GM18505 (cell line): ENCODE data around the gene SEPHS1.
"Not testable (repeated sequence)": the region's sequence is repeated elsewhere in the genome, so short reads cannot be mapped to it uniquely, and the experiment has no call there.

Experiments used
- ATAC-seq: cut with Tn5 transposase; IDR thresholded peaks from one replicate; pipeline ENCODE4 v1.9.1; 2021; ENCODE audit not compliant: unreplicated experiment
- POLR2A ChIP-seq: IDR thresholded peaks from 4 replicates; pipeline ENCODE4 v1.6.1; 2011; ENCODE audit warnings: borderline replicate concordance; ENCODE audit not compliant: insufficient read depth, insufficient read length; ENCODE audit errors: extremely low read depth

The SEPHS1 gene, protein sequence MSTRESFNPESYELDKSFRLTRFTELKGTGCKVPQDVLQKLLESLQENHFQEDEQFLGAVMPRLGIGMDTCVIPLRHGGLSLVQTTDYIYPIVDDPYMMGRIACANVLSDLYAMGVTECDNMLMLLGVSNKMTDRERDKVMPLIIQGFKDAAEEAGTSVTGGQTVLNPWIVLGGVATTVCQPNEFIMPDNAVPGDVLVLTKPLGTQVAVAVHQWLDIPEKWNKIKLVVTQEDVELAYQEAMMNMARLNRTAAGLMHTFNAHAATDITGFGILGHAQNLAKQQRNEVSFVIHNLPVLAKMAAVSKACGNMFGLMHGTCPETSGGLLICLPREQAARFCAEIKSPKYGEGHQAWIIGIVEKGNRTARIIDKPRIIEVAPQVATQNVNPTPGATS

GRCh38 chr10:13348216-13349017, at the start of gene SEPHS1:
Gene SEPHS1 (minus strand): TSS chr10:13348293. CDS start chr10:13344950, 3,343 bp downstream.
- peak; percentile 40 for TF ChIP-seq POLR2A
- peak; percentile 52 for ATAC-seq

DNA sequence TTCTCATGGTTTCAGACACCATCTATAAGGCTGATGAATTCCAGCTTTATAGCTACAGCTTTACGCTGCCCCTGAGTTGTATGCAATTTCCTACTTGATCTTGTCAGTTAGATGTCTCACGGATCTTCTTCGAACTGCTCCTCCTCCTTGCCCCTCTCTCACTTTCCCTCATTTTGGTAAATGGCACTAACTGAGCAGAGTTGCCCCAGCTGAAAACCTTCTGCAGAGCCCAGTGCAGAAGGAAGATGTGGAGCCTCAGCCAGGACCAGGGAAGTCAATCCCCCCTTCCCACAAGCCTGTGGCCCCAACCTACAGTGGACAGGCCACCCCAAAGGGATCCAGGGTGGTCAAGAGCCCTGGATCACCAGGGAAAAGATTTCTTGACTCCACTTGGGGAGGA, 49.0 kb upstream of the SEPHS1 start:
- TF ChIP-seq POLR2A = no peak
- ATAC-seq = no peak

DNA sequence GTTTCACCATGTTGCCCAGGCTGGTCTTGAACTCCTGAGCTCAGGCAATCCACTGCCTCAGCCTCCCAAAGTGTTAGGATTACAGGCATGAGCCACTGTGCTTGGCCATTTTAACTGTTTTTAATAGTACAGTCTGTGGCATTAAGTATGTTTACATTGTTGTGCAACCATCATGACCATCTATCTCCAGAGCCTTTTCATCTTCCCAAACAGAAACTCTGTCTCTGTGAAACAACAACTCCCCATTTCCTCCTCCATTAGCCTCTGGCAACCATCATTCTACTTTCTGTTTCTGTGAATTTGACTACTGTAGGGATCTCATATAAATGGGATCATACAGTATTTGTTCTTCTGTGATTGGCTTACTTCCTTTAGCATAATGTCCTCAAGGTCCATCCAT, 48.3 kb upstream of the SEPHS1 start:
- ATAC-seq = no peak
- no peak for TF ChIP-seq POLR2A

DNA sequence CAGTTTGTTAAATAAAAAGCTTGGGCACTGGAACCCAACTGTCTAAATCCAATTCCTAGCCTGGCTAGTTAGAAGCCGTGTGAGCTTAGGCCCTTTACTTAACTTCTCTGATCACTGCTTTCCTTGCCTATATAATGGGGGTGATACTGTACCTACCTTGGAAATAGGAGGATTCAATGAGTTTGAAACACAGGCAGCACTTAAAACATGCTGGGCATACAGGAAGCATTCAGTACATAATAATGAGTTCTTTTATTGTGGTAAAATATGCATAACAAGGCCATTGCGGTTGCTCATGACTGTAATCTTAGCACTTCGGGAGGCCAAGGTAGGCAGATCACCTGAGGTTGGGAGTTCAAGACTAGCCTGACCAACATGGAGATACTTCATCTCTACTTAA, 47.4 kb upstream of the SEPHS1 start:
- no peak for ATAC-seq
- no peak for TF ChIP-seq POLR2A

DNA sequence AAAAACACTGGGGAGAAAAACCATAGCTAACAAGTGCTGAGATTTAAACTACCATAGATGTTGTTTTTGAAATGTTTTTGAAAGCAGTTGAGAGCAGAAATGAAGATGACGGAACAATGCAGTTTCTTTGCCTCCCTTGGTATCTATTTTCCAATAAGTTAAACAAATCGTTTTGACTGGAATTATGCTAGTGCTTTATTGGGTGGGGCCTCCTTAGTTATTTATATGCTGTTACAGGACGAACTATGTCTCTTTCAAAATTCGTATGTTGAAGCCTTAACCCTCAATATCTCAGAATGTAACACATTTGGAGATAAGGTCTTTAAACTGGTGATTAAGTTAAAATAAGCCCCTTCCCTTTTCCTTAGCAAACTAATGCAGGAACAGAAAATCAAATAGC, 45.5 kb upstream of the SEPHS1 start:
- no peak for TF ChIP-seq POLR2A
- no peak for ATAC-seq

DNA sequence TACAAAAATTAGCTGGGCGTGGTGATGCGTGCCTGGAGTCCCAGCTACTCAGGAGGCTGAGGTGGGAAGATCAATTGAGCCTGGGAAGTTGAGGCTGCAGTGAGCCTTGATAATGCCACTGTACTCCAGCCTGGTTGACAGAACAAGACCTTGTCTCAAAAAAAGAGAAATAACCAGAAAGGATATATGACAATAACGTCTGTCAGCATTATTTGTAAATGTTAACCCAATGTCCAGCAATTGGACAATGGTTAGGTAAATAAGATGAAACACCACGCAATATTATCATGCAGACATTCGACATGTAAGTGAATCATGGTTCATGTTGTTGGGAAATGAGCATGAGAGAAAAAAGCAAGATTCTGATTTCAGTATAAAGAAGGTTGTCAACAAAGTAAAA, 44.6 kb upstream of the SEPHS1 start:
- TF ChIP-seq POLR2A = no peak
- ATAC-seq = no peak

DNA sequence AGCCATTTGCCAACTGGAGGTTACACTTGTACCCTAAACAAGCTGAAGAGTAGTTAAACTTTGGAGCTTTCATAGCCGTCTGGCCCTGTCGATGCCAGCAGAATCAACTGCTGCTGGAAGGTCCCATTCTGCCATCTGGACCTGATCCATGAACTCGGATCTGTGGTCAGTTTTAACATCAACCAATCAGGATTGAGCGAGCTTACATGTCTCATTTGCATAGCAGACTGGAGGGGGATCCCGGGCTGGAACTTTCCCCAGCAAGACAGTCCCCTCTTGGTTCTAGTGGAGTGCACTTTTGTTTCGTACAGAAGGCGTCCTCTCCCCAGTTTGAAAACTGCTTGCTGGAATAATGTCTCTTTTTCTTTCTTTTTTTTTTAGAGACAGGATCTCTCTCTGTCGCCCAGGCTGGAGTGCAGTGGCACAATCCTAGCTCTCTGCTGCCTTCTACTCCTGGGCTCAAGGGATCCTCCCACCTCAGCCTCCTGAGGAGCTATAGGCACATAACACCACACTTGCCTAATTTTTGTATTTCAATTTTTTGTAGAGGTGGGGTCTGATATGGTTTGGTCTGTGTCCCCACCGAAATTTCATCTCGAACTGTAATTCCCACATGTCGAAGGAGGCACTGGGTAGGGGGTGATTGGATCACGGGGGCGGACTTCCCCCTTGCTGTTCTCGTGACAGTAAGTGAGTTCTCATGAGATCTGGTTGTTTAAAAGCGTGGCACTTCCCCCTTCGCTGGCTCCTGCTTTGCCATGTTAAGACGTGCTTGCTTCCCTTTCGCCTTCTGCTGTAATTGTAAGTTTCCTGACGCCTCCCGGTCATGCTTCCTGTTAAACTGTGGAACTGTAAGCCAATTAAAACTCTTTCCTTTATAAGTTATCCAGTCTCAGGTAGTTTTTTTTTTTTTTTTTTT, 42.8 kb upstream of the SEPHS1 start:
- no peak for TF ChIP-seq POLR2A
- no peak for ATAC-seq

GRCh38 chr10:13388478-13389230, 40.6 kb upstream of the SEPHS1 start:
- no peak for ATAC-seq
- no peak for TF ChIP-seq POLR2A

GRCh38 chr10:13386021-13386420, 37.9 kb upstream of the SEPHS1 start:
- TF ChIP-seq POLR2A = no peak
- no peak for ATAC-seq

- no peak for ATAC-seq
- TF ChIP-seq POLR2A = no peak
Measured at GRCh38 chr10:13383399-13383761, 35.3 kb upstream of the SEPHS1 start.

- no peak for TF ChIP-seq POLR2A
- ATAC-seq = no peak
Measured at GRCh38 chr10:13382703-13383398, 34.8 kb upstream of the SEPHS1 start.

DNA sequence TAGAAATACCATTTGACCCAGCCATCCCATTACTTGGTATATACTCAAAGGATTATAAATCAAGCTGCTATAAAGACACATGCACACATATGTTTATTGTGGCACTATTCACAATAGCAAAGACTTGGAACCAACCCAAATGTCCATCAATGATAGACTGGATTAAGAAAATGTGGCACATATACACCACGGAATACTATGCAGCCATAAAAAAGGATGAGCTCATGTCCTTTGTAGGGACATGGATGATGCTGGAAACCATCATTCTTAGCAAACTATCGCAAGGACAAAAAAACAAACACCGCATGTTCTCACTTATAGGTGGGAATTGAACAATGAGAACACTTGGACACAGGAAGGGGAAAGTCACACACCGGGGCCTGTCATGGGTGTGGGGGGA, 31.0 kb upstream of the SEPHS1 start:
- not testable (repeated sequence) for ATAC-seq
